GM23338 (cell line): ENCODE measurements around the gene SEMA5A. TPM values are rescaled to one million over a fixed set of nuclear protein-coding genes. Genes with fewer than 3 reads are reported as not detected.

Source experiments
- ATAC-seq: fragments of 200-7000 bp; cut with Tn5 transposase; 3 replicates; pipeline ENCODE4 v1.9.1; 2020
- DNase-seq: peaks from one replicate; pipeline ENCODE4 v3.0.0-alpha.2; 2015; ENCODE audit warnings: low spot score
- H2AFZ ChIP-seq: fragments of 200-600 bp; sonication (generic); 2 replicates; pipeline ENCODE4 v1.8.0; 2016; ENCODE audit warnings: antibody characterized with exemption, mild to moderate bottlenecking, moderate library complexity
- H3F3A ChIP-seq: fragments of 200-600 bp; sonication (generic); replicated peaks from 2 replicates; pipeline ENCODE4 v1.8.0; 2017; ENCODE audit warnings: antibody characterized with exemption, mixed run types, low read depth
- H3K27ac ChIP-seq: fragments of 200-600 bp; sonication (generic); 2 replicates; pipeline ENCODE4 v1.6.1; 2016; ENCODE audit warnings: low read depth
- H3K27me3 ChIP-seq: fragments of 200-600 bp; sonication (generic); 2 replicates; pipeline ENCODE4 v1.8.0; 2016; ENCODE audit warnings: mild to moderate bottlenecking, mixed run types, moderate library complexity; ENCODE audit not compliant: insufficient read depth
- H3K36me3 ChIP-seq: fragments of 200-600 bp; sonication (generic); 2 replicates; pipeline ENCODE4 v1.8.0; 2016; ENCODE audit warnings: mild to moderate bottlenecking; ENCODE audit not compliant: insufficient read depth
- H3K4me1 ChIP-seq: fragments of 200-600 bp; sonication (generic); 2 replicates; pipeline ENCODE4 v1.8.0; 2016; ENCODE audit warnings: mild to moderate bottlenecking, moderate library complexity; ENCODE audit not compliant: insufficient read depth
- H3K4me2 ChIP-seq: fragments of 200-600 bp; sonication (generic); 2 replicates; pipeline ENCODE4 v1.7.1; 2017; ENCODE audit warnings: mixed run types
- H3K4me3 ChIP-seq: fragments of 200-600 bp; sonication (generic); 2 replicates; pipeline ENCODE4 v1.6.1; 2016; ENCODE audit warnings: mixed run types
- H3K79me2 ChIP-seq: fragments of 200-600 bp; sonication (generic); replicated peaks from 2 replicates; pipeline ENCODE4 v1.8.0; 2017; ENCODE audit warnings: mild to moderate bottlenecking; ENCODE audit not compliant: insufficient read depth
- H3K9me2 ChIP-seq: fragments of 200-600 bp; sonication (generic); 2 replicates; pipeline ENCODE4 v1.8.0; 2017; ENCODE audit not compliant: insufficient read depth
- H4K20me1 ChIP-seq: fragments of 200-600 bp; sonication (generic); replicated peaks from 2 replicates; pipeline ENCODE4 v1.8.0; 2017; ENCODE audit warnings: mild to moderate bottlenecking; ENCODE audit not compliant: insufficient read depth
- H3K27ac Mint-ChIP-seq: 2 replicates; pipeline ENCODE4 v1.8.0; 2020; ENCODE audit warnings: inconsistent platforms, mild to moderate bottlenecking, moderate library complexity, mixed read lengths
- H3K27me3 Mint-ChIP-seq: 3 replicates; pipeline ENCODE4 v1.8.0; 2022; ENCODE audit warnings: low read depth, mild to moderate bottlenecking, moderate library complexity, mixed read lengths, inconsistent platforms; ENCODE audit not compliant: insufficient read depth, poor library complexity
- H3K36me3 Mint-ChIP-seq: 3 replicates; pipeline ENCODE4 v1.8.0; 2021; ENCODE audit warnings: low read depth, mild to moderate bottlenecking, inconsistent platforms, moderate library complexity, mixed read lengths
- H3K4me1 Mint-ChIP-seq: 3 replicates; pipeline ENCODE4 v1.8.0; 2020; ENCODE audit warnings: mild to moderate bottlenecking, inconsistent platforms, mixed read lengths
- H3K4me3 Mint-ChIP-seq: 3 replicates; pipeline ENCODE4 v1.8.0; 2021; ENCODE audit warnings: moderate library complexity, mild to moderate bottlenecking, inconsistent platforms, mixed read lengths
- H3K9me3 Mint-ChIP-seq: 3 replicates; pipeline ENCODE4 v1.8.0; 2020; ENCODE audit warnings: moderate library complexity, mild to moderate bottlenecking, inconsistent platforms, mixed read lengths
- EZH2 ChIP-seq: fragments of 200-600 bp; sonication (generic); IDR thresholded peaks from one replicate; pipeline ENCODE4 v1.8.0; 2017; ENCODE audit warnings: antibody characterized with exemption, mild to moderate bottlenecking, low read depth; ENCODE audit not compliant: unreplicated experiment
- EZH2phosphoT487 ChIP-seq: fragments of 200-600 bp; sonication (generic); IDR thresholded peaks from one replicate; pipeline ENCODE4 v1.8.1; 2018; ENCODE audit warnings: antibody characterized with exemption; ENCODE audit not compliant: unreplicated experiment
- POLR2AphosphoS5 ChIP-seq: IDR thresholded peaks from 2 replicates; pipeline ENCODE4 v1.6.1; 2016; ENCODE audit warnings: antibody characterized with exemption, low read depth
- ZNF114 ChIP-seq: fragments of 250-450 bp; sonication (Bioruptor Pico); IDR thresholded peaks from 2 replicates; pipeline ENCODE4 v1.5.0; 2020; ENCODE audit warnings: mild to moderate bottlenecking, moderate library complexity
- ZNF331 ChIP-seq: fragments of 250-450 bp; sonication (Bioruptor Pico); IDR thresholded peaks from 2 replicates; pipeline ENCODE4 v1.5.0; 2020; ENCODE audit warnings: low read depth, mild to moderate bottlenecking, moderate library complexity
- polyA plus RNA-seq: library from polyadenylated mRNA; unstranded; fragments of >200 nt; fragmentation: Nextera tagmentation; extraction: Ambion mirVana; gene quantifications from 2 replicates; pipeline ENCODE4 v1.2.1, GENCODE V29; 2016
- total RNA-seq: library from RNA; depleted of rRNA; stranded (reverse); fragments of >200 nt; shearing (Covaris generic); gene quantifications from 2 replicates; pipeline ENCODE4 v1.2.3, GENCODE V29; 2014
- TF ChIP-seq, protein P1 (sequence below): IDR thresholded peaks from one replicate; pipeline ENCODE4 v1.6.1; 2018; ENCODE audit warnings: antibody characterized with exemption; ENCODE audit not compliant: unreplicated experiment
- TF ChIP-seq, protein P2 (sequence below): fragments of 250-450 bp; sonication (Bioruptor Pico); IDR thresholded peaks from 2 replicates; pipeline ENCODE4 v1.5.0; 2020; ENCODE audit warnings: mild to moderate bottlenecking, moderate library complexity

SEMA5A gene
- total and polyA plus RNA-seq, 2 experiments from 2014 or later, result 2.1 to 8.1 TPM

DNA sequence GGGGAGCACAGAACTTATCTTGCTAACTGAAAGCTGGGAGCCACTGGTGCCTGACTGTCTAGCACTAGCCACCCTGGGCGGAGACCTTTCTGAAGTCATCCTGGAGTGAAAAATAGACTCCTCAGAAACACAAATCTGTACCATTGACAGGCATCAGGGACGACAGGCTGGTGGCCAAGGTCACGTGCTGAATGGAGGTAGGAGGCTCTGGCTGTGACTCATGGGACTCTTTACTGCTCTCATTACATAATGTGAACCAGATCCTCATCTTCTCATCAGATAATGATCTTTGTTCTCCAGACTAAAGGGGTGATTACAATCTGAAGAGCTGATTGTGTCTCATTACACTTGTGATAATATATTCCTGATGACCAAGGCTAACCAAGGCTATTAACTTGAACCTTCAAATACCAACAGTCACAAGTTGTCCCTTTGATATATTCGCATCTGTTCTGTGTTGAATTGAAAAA is 91.8 kb downstream of the SEMA5A start:
- peaks cover 29% of the 10 kb centered on the region for H3K4me1 Mint-ChIP-seq
- Histone ChIP-seq H3K4me2 (no peak overlapping the region), H3K79me2 (no peaks in the 10 kb centered on the region; the same call in 1 of the 2 replicates), H3K36me3 (no peaks in the 10 kb centered on the region), H4K20me1 (no peaks in the 10 kb centered on the region), H3K27ac (no peak overlapping the region), H2AFZ (no peak overlapping the region), H3K4me1 (peaks cover 28% of the 10 kb centered on the region), H3K27me3 (no peaks in the 10 kb centered on the region), H3K4me3 (no peak overlapping the region), H3F3A (0 out of 2 replicates have a peak, but pooled peaks cover 3% of the 10 kb centered on the region), H3K9me2 (0 out of 2 replicates have a peak, but pooled peaks cover 6% of the 10 kb centered on the region)
- ATAC-seq (no peak), DNase-seq (no peak)
- H3K27ac Mint-ChIP-seq, result no peak overlapping the region
- H3K4me3 Mint-ChIP-seq, result no peak overlapping the region
- peaks cover 4% of the 10 kb centered on the region for H3K27me3 Mint-ChIP-seq
- H3K36me3 Mint-ChIP-seq, result peaks cover 5% of the 10 kb centered on the region; the same call in 1 of the 3 replicates
- TF ChIP-seq EZH2phosphoT487 (no peak), ZNF331 (CRISPR knock-in tag) (no peak), EZH2 (no peak), ZNF114 (no peak)
- H3K9me3 Mint-ChIP-seq, result peaks cover 3% of the 10 kb centered on the region; the same call in 1 of the 3 replicates

DNA sequence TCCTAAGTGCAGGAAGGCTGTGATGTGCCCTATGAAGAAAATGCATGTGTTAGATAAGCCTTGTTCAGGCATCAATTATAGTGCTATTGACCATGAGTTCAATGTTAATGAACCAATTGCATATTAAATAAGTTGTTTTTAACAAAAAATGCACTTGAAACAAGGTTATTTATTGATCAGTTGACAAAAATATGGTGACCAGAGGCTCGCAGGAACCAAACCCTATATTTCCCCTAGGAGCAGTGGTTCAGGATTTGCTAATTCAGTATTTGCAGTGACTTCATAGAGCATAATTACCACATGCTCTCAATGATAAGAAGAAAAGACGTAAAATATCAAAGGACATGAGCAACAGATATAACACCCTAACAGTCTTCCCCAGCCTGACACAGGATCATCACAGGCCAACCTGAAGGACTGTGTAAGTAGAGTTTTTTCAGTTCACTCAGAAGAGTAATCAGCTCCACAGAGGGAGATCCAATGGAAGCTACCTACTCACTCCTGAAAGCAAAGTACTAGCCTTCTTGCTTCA is 92.3 kb downstream of the SEMA5A start:
- no peaks in the 10 kb centered on the region for H3K27me3 ChIP-seq
- H3K4me1 ChIP-seq, result peaks cover 28% of the 10 kb centered on the region
- peaks cover 4% of the 10 kb centered on the region; the same call in 1 of the 3 replicates for H3K36me3 Mint-ChIP-seq
- peaks cover 29% of the 10 kb centered on the region for H3K4me1 Mint-ChIP-seq
- no peaks in the 10 kb centered on the region for H4K20me1 ChIP-seq
- 0 out of 2 replicates have a peak, but pooled peaks cover 3% of the 10 kb centered on the region for H3F3A ChIP-seq
- no peak overlapping the region for H3K27ac Mint-ChIP-seq
- no peaks in the 10 kb centered on the region for H3K36me3 ChIP-seq
- peaks cover 3% of the 10 kb centered on the region; the same call in 1 of the 3 replicates for H3K9me3 Mint-ChIP-seq
- H2AFZ ChIP-seq, result no peak overlapping the region
- DNase-seq (no peak), ATAC-seq (no peak)
- 0 out of 2 replicates have a peak, but pooled peaks cover 8% of the 10 kb centered on the region for H3K9me2 ChIP-seq
- TF ChIP-seq POLR2AphosphoS5 (no peak), ZNF331 (CRISPR knock-in tag) (no peak), EZH2phosphoT487 (no peak)
- TF ChIP-seq, protein P1, sequence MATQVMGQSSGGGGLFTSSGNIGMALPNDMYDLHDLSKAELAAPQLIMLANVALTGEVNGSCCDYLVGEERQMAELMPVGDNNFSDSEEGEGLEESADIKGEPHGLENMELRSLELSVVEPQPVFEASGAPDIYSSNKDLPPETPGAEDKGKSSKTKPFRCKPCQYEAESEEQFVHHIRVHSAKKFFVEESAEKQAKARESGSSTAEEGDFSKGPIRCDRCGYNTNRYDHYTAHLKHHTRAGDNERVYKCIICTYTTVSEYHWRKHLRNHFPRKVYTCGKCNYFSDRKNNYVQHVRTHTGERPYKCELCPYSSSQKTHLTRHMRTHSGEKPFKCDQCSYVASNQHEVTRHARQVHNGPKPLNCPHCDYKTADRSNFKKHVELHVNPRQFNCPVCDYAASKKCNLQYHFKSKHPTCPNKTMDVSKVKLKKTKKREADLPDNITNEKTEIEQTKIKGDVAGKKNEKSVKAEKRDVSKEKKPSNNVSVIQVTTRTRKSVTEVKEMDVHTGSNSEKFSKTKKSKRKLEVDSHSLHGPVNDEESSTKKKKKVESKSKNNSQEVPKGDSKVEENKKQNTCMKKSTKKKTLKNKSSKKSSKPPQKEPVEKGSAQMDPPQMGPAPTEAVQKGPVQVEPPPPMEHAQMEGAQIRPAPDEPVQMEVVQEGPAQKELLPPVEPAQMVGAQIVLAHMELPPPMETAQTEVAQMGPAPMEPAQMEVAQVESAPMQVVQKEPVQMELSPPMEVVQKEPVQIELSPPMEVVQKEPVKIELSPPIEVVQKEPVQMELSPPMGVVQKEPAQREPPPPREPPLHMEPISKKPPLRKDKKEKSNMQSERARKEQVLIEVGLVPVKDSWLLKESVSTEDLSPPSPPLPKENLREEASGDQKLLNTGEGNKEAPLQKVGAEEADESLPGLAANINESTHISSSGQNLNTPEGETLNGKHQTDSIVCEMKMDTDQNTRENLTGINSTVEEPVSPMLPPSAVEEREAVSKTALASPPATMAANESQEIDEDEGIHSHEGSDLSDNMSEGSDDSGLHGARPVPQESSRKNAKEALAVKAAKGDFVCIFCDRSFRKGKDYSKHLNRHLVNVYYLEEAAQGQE, result no peak
- TF ChIP-seq, protein P2, sequence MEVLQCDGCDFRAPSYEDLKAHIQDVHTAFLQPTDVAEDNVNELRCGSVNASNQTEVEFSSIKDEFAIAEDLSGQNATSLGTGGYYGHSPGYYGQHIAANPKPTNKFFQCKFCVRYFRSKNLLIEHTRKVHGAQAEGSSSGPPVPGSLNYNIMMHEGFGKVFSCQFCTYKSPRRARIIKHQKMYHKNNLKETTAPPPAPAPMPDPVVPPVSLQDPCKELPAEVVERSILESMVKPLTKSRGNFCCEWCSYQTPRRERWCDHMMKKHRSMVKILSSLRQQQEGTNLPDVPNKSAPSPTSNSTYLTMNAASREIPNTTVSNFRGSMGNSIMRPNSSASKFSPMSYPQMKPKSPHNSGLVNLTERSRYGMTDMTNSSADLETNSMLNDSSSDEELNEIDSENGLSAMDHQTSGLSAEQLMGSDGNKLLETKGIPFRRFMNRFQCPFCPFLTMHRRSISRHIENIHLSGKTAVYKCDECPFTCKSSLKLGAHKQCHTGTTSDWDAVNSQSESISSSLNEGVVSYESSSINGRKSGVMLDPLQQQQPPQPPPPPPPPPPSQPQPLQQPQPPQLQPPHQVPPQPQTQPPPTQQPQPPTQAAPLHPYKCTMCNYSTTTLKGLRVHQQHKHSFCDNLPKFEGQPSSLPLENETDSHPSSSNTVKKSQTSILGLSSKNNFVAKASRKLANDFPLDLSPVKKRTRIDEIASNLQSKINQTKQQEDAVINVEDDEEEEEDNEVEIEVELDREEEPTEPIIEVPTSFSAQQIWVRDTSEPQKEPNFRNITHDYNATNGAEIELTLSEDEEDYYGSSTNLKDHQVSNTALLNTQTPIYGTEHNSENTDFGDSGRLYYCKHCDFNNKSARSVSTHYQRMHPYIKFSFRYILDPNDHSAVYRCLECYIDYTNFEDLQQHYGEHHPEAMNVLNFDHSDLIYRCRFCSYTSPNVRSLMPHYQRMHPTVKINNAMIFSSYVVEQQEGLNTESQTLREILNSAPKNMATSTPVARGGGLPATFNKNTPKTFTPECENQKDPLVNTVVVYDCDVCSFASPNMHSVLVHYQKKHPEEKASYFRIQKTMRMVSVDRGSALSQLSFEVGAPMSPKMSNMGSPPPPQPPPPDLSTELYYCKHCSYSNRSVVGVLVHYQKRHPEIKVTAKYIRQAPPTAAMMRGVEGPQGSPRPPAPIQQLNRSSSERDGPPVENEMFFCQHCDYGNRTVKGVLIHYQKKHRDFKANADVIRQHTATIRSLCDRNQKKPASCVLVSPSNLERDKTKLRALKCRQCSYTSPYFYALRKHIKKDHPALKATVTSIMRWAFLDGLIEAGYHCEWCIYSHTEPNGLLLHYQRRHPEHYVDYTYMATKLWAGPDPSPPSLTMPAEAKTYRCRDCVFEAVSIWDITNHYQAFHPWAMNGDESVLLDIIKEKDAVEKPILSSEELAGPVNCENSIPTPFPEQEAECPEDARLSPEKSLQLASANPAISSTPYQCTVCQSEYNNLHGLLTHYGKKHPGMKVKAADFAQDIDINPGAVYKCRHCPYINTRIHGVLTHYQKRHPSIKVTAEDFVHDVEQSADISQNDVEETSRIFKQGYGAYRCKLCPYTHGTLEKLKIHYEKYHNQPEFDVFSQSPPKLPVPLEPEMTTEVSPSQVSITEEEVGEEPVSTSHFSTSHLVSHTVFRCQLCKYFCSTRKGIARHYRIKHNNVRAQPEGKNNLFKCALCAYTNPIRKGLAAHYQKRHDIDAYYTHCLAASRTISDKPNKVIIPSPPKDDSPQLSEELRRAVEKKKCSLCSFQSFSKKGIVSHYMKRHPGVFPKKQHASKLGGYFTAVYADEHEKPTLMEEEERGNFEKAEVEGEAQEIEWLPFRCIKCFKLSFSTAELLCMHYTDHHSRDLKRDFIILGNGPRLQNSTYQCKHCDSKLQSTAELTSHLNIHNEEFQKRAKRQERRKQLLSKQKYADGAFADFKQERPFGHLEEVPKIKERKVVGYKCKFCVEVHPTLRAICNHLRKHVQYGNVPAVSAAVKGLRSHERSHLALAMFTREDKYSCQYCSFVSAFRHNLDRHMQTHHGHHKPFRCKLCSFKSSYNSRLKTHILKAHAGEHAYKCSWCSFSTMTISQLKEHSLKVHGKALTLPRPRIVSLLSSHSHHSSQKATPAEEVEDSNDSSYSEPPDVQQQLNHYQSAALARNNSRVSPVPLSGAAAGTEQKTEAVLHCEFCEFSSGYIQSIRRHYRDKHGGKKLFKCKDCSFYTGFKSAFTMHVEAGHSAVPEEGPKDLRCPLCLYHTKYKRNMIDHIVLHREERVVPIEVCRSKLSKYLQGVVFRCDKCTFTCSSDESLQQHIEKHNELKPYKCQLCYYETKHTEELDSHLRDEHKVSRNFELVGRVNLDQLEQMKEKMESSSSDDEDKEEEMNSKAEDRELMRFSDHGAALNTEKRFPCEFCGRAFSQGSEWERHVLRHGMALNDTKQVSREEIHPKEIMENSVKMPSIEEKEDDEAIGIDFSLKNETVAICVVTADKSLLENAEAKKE (CRISPR knock-in tag), result no peak
- H3K4me2 ChIP-seq, result no peak overlapping the region
- H3K79me2 ChIP-seq, result no peaks in the 10 kb centered on the region; the same call in 1 of the 2 replicates
- no peak overlapping the region for H3K4me3 ChIP-seq
- H3K27me3 Mint-ChIP-seq, result peaks cover 4% of the 10 kb centered on the region
- no peak overlapping the region for H3K4me3 Mint-ChIP-seq
- H3K27ac ChIP-seq, result no peak overlapping the region
